K562 (cell line): Measurements from ENCODE around the gene YPEL3.

ENCODE experiments used
- CCAR2 ChIP-seq: fragments of 200-400 bp; formaldehyde crosslinking; IDR thresholded peaks from 2 replicates; pipeline ENCODE4 v1.6.1; 2017; ENCODE audit warnings: mild to moderate bottlenecking, low read depth, low read length
- FOS ChIP-seq: IDR thresholded peaks from 3 replicates; pipeline ENCODE4 v1.6.1; 2011; ENCODE audit not compliant: insufficient read length; ENCODE audit errors: extremely low read depth
- POLR2AphosphoS5 ChIP-seq: IDR thresholded peaks from 2 replicates; pipeline ENCODE4 v1.6.1; 2011; ENCODE audit warnings: mild to moderate bottlenecking, low read depth, low read length, moderate library complexity; ENCODE audit not compliant: control insufficient read depth, insufficient read depth
- POLR2B ChIP-seq: fragments of 450-650 bp; IDR thresholded peaks from 2 replicates; pipeline ENCODE4 v1.6.1; 2018; ENCODE audit warnings: low read depth; ENCODE audit not compliant: partially characterized antibody
- SIX5 ChIP-seq, 2 experiments: IDR thresholded peaks; 2 replicates each; pipeline ENCODE4 v1.6.1; 2011; ENCODE audit warnings: low read length in 2 of 2, borderline replicate concordance in 1 of 2, low read depth in 1 of 2, mild to moderate bottlenecking in 1 of 2, moderate library complexity in 1 of 2; ENCODE audit not compliant: insufficient read depth in 1 of 2
- TAL1 ChIP-seq: fragments of 450-650 bp; IDR thresholded peaks from 2 replicates; pipeline ENCODE4 v1.6.1; 2016; ENCODE audit warnings: mild to moderate bottlenecking
- TF ChIP-seq, protein P1 (sequence below): IDR thresholded peaks from 2 replicates; pipeline ENCODE4 v1.6.1; 2011; ENCODE audit not compliant: insufficient read length; ENCODE audit errors: extremely low read depth
- TF ChIP-seq, protein P2 (sequence below), 3 experiments: IDR thresholded peaks in 2 of 3; conservative IDR thresholded peaks in 1 of 3; 2 replicates each; pipeline ENCODE4 v1.5.1; 2011 to 2012; ENCODE audit warnings: low read length in 3 of 3, mild to moderate bottlenecking in 3 of 3, control low read depth in 2 of 3, improper control_type of control experiment in 1 of 3, inconsistent platforms in 1 of 3, low read depth in 1 of 3, mixed read lengths in 1 of 3, moderate library complexity in 1 of 3; ENCODE audit not compliant: insufficient read depth in 2 of 3
- TF ChIP-seq, protein P3 (sequence below): fragments of 250-450 bp; sonication (Bioruptor Pico); IDR thresholded peaks from 2 replicates; pipeline ENCODE4 v1.5.0; 2020; ENCODE audit warnings: mild to moderate bottlenecking, borderline replicate concordance
- TF ChIP-seq, protein P4 (sequence below), 3 experiments: fragments of 200-800 bp in 1 of 3; fragments of 250-450 bp in 1 of 3; fragments of 450-650 bp in 1 of 3; sonication (Bioruptor Pico) in 1 of 3; sonication (Bioruptor generic) in 1 of 3; formaldehyde crosslinking in 1 of 3; IDR thresholded peaks; 2 replicates each; pipeline versions ENCODE4 v1.6.1 to v1.8.0; 2016 to 2022; ENCODE audit warnings: mild to moderate bottlenecking in 2 of 3, missing genetic modification characterization in 2 of 3, missing compliant biosample characterization in 1 of 3, moderate library complexity in 1 of 3
- TF ChIP-seq, protein P5 (sequence below): sonication (generic); formaldehyde crosslinking; IDR thresholded peaks from 2 replicates; pipeline ENCODE4 v1.8.1; 2022; ENCODE audit warnings: missing genetic modification reagents
- TF ChIP-seq, protein P6 (sequence below): fragments of 200-400 bp; formaldehyde crosslinking; IDR thresholded peaks from 2 replicates; pipeline ENCODE4 v1.6.1; 2017; ENCODE audit warnings: mild to moderate bottlenecking, low read depth, low read length, moderate library complexity

DNA sequence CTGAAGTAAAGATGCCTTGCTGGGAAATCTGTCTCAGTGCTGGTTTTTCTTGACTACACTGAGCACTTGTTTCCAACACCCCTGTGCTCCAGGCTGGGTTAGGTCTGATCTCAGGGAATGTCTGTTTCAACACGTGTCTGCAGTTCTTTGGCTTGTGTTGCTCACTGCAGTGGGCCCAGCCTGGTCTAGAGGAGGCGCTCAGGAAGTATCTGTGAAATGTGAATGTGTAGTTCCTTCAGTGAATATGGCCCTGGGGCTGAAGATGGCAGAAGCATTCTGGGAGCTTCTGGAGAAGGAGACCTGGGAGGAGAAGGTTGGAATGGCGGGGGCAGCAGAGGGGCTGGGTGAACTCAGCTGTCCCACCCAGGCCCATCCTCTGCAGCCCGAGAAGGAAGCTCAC, 8.1 kb upstream of the YPEL3 start:
- TF ChIP-seq, protein P1, sequence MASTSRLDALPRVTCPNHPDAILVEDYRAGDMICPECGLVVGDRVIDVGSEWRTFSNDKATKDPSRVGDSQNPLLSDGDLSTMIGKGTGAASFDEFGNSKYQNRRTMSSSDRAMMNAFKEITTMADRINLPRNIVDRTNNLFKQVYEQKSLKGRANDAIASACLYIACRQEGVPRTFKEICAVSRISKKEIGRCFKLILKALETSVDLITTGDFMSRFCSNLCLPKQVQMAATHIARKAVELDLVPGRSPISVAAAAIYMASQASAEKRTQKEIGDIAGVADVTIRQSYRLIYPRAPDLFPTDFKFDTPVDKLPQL: no peak
- TF ChIP-seq TAL1 (no peak), SIX5 (IDR thresholded peaks at IDR 0.05; ENCODE audit: borderline replicate concordance in 1 of 2, insufficient read depth in 1 of 2, low read depth in 1 of 2, low read length in 2 of 2) (no peak), FOS (no peak), POLR2AphosphoS5 (no peak), POLR2B (no peak), CCAR2 (no peak)
- TF ChIP-seq, protein P2, sequence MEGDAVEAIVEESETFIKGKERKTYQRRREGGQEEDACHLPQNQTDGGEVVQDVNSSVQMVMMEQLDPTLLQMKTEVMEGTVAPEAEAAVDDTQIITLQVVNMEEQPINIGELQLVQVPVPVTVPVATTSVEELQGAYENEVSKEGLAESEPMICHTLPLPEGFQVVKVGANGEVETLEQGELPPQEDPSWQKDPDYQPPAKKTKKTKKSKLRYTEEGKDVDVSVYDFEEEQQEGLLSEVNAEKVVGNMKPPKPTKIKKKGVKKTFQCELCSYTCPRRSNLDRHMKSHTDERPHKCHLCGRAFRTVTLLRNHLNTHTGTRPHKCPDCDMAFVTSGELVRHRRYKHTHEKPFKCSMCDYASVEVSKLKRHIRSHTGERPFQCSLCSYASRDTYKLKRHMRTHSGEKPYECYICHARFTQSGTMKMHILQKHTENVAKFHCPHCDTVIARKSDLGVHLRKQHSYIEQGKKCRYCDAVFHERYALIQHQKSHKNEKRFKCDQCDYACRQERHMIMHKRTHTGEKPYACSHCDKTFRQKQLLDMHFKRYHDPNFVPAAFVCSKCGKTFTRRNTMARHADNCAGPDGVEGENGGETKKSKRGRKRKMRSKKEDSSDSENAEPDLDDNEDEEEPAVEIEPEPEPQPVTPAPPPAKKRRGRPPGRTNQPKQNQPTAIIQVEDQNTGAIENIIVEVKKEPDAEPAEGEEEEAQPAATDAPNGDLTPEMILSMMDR (IDR thresholded peaks at IDR 0.05 in 2 of 3, conservative IDR thresholded peaks at IDR 0.05 in 1 of 3; ENCODE audit: insufficient read depth in 2 of 3, low read depth in 1 of 3, low read length in 3 of 3): no peak
- TF ChIP-seq, protein P3, sequence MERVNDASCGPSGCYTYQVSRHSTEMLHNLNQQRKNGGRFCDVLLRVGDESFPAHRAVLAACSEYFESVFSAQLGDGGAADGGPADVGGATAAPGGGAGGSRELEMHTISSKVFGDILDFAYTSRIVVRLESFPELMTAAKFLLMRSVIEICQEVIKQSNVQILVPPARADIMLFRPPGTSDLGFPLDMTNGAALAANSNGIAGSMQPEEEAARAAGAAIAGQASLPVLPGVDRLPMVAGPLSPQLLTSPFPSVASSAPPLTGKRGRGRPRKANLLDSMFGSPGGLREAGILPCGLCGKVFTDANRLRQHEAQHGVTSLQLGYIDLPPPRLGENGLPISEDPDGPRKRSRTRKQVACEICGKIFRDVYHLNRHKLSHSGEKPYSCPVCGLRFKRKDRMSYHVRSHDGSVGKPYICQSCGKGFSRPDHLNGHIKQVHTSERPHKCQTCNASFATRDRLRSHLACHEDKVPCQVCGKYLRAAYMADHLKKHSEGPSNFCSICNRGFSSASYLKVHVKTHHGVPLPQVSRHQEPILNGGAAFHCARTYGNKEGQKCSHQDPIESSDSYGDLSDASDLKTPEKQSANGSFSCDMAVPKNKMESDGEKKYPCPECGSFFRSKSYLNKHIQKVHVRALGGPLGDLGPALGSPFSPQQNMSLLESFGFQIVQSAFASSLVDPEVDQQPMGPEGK (CRISPR knock-in tag): no peak
- TF ChIP-seq, protein P4, sequence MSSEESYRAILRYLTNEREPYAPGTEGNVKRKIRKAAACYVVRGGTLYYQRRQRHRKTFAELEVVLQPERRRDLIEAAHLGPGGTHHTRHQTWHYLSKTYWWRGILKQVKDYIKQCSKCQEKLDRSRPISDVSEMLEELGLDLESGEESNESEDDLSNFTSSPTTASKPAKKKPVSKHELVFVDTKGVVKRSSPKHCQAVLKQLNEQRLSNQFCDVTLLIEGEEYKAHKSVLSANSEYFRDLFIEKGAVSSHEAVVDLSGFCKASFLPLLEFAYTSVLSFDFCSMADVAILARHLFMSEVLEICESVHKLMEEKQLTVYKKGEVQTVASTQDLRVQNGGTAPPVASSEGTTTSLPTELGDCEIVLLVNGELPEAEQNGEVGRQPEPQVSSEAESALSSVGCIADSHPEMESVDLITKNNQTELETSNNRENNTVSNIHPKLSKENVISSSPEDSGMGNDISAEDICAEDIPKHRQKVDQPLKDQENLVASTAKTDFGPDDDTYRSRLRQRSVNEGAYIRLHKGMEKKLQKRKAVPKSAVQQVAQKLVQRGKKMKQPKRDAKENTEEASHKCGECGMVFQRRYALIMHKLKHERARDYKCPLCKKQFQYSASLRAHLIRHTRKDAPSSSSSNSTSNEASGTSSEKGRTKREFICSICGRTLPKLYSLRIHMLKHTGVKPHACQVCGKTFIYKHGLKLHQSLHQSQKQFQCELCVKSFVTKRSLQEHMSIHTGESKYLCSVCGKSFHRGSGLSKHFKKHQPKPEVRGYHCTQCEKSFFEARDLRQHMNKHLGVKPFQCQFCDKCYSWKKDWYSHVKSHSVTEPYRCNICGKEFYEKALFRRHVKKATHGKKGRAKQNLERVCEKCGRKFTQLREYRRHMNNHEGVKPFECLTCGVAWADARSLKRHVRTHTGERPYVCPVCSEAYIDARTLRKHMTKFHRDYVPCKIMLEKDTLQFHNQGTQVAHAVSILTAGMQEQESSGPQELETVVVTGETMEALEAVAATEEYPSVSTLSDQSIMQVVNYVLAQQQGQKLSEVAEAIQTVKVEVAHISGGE (CRISPR knock-in tag; IDR thresholded peaks at IDR 0.05): no peak
- TF ChIP-seq, protein P5, sequence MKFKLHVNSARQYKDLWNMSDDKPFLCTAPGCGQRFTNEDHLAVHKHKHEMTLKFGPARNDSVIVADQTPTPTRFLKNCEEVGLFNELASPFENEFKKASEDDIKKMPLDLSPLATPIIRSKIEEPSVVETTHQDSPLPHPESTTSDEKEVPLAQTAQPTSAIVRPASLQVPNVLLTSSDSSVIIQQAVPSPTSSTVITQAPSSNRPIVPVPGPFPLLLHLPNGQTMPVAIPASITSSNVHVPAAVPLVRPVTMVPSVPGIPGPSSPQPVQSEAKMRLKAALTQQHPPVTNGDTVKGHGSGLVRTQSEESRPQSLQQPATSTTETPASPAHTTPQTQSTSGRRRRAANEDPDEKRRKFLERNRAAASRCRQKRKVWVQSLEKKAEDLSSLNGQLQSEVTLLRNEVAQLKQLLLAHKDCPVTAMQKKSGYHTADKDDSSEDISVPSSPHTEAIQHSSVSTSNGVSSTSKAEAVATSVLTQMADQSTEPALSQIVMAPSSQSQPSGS (CRISPR knock-in tag): no peak
- TF ChIP-seq, protein P6, sequence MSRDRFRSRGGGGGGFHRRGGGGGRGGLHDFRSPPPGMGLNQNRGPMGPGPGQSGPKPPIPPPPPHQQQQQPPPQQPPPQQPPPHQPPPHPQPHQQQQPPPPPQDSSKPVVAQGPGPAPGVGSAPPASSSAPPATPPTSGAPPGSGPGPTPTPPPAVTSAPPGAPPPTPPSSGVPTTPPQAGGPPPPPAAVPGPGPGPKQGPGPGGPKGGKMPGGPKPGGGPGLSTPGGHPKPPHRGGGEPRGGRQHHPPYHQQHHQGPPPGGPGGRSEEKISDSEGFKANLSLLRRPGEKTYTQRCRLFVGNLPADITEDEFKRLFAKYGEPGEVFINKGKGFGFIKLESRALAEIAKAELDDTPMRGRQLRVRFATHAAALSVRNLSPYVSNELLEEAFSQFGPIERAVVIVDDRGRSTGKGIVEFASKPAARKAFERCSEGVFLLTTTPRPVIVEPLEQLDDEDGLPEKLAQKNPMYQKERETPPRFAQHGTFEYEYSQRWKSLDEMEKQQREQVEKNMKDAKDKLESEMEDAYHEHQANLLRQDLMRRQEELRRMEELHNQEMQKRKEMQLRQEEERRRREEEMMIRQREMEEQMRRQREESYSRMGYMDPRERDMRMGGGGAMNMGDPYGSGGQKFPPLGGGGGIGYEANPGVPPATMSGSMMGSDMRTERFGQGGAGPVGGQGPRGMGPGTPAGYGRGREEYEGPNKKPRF: no peak
